ENCODE measurements around the gene RBMS1. TPM values are rescaled to one million over a fixed set of nuclear protein-coding genes. Genes with fewer than 3 reads are reported as not detected.
A peak's percentile ranks its signal among the peaks of the same experiment; 100 is the strongest.
"Not testable (repeated sequence)": the region's sequence is repeated elsewhere in the genome, so short reads cannot be mapped to it uniquely, and the experiment has no call there.

RBMS1 gene
- total and polyA plus RNA-seq, 5 donors, result 41.7 to 73.5 (median 62.7) TPM

DNA sequence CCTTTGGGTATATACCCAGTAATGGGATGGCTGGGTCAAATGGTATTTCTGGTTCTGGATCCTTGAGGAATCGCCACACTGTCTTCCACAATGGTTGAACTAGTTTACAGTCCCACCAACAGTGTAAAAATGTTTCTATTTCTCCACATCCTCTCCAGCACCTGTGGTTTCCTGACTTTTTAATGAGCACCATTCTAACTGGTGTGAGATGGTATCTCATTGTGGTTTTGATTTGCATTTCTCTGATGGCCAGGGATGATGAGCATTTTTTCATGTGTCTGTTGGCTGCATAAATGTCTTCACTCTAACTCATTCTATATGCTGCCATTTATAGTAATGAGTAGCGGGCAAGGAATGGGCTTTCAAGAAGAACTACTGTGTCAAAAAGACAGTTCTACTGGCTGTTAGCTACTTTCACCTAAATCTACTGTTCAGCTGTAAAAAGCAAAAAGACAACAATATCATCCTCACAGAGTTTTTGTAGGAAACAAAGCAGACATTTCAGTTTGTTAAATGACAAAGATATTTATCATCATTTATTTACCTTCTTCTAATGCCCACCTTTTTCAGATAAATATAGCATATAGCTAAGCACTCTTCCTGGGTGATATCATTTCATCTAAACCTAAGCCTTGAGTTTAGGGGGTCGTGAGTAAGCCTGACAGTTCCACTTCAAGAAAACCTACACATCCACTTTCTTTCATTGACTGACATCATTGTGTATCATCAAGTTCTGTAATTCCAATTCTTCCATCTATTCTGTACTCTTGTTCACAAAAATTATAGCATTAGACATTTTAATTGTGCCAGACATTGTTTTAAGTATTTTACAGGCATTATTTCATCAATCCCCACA lies 71.7 kb downstream of the RBMS1 start:
- not testable (repeated sequence) for ATAC-seq

DNA sequence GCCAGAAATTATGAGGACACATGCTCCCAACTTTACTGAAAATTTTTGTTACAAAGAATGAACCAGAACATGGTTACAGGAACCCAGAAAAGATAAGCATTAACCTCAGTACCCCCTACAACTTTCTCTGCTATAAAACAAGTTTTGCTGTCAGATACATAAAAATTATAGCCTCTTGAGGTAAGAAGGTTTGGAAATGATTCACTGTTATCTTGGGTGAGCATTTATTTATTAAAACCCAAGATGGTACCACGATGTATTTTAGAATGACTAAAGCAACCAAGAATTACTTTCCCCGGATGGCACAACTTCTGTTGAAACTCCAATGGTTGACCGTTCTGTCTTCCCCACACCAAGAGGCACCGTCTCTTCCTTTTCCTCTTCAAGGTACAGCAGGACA lies 72.9 kb downstream of the RBMS1 start:
- no peak overlapping the region for H3K4me3 ChIP-seq (ENCODE audit: low read length)
- 95% methylated on average over 4 of the region's 4 CpGs for WGBS
- no peak for DNase-seq
- H3K27ac ChIP-seq (ENCODE audit: low read length), result peak overlapping the region; percentile 75
- H3K4me1 ChIP-seq (ENCODE audit: control insufficient read depth, insufficient read depth, low read length), result peaks cover 9% of the 10 kb centered on the region
- no peaks in the 10 kb centered on the region for H3K9me3 ChIP-seq (ENCODE audit: control insufficient read depth, low read length)
- intact Hi-C loops (cut with DNase I), result no loop called here
- ATAC-seq, result no peak
- H3K27me3 ChIP-seq (ENCODE audit: control insufficient read depth, insufficient read depth), result no peaks in the 10 kb centered on the region

More for the DNA sequence above, 71.7 kb downstream of the RBMS1 start:
- H3K4me3 ChIP-seq (ENCODE audit: low read length); H3K27ac ChIP-seq (ENCODE audit: low read length); H3K4me1 ChIP-seq (ENCODE audit: control insufficient read depth, insufficient read depth, low read length); H3K27me3 ChIP-seq (ENCODE audit: control insufficient read depth, insufficient read depth); intact Hi-C loops (cut with DNase I); H3K9me3 ChIP-seq (ENCODE audit: control insufficient read depth, low read length); DNase-seq: not testable (repeated sequence)
- WGBS, result 93% methylated on average over 3 of the region's 3 CpGs

DNA sequence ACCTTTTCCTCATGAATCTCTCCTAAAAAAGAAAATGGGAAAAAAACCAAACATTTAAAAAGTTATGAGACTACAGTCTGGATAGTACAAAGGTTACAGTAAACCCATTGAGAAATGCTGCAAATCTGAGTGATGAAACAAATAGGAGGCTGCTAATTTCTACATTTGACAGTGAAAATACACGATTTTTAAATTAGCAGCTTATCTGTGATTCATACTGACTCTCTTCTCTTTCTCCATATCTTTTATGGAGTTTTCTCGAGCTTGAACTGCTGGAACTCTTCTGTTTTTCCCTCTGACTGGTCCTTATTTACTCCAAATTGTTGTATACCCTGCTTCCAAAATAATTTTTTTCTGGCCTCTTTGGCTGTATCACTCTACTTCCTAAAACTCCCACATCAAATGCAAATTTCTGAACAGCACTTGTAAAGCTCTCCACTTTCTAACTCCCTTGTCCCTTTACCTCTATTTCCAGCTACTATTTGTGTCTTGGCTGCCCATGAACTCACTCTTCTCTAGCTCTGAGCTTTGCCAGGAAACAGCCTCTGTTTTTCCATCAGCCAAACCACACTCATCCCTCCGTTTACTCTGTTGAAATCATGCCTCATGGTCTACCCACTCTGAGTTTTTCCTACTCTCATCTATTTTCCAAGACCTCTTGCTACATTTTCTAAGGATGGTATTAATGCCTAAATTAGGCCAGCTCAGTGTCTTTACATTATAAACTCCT lies 73.7 kb downstream of the RBMS1 start:
- ATAC-seq (peak; percentile 78 to 80), DNase-seq (no peak)
- intact Hi-C loops (cut with DNase I), result loop anchor here in 2 of 4 donors (10.0 kb wide), 2 partner anchors 75 to 555 kb away; partner anchors contain the start of gene RBMS1 (in 1 of the 2)
- H3K9me3 ChIP-seq (ENCODE audit: control insufficient read depth, low read length), result no peaks in the 10 kb centered on the region
- peak overlapping the region; percentile 27 for H3K27ac ChIP-seq (ENCODE audit: low read length)
- H3K4me3 ChIP-seq (ENCODE audit: low read length), result no peak overlapping the region
- H3K4me1 ChIP-seq (ENCODE audit: control insufficient read depth, insufficient read depth, low read length), result peaks cover 7% of the 10 kb centered on the region
- no peaks in the 10 kb centered on the region for H3K27me3 ChIP-seq (ENCODE audit: control insufficient read depth, insufficient read depth)
- WGBS, result 34% methylated on average over 3 of the region's 3 CpGs

DNA sequence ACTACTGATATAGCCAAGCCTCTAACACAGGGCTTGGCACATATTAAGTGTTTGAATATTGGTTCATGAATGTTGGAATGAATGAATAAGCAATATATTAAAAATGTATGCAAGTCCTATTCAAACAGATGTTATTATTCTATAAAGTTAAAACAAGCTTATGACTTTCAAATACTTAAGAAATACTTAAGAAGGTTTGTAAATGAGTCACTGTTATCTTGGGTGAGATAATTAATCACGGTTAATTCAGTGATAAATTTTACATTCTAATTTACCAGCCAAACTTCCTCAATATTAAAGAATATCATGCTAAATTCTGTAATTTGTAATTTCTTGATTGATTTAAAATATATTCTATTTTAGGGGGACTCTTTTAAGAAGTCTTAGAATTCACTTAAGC lies 74.8 kb downstream of the RBMS1 start:
- DNase-seq (no peak), ATAC-seq (no peak)
- Histone ChIP-seq H3K27ac (ENCODE audit: low read length) (no peak overlapping the region), H3K9me3 (ENCODE audit: control insufficient read depth, low read length) (no peaks in the 10 kb centered on the region), H3K4me1 (ENCODE audit: control insufficient read depth, insufficient read depth, low read length) (peaks cover 7% of the 10 kb centered on the region), H3K4me3 (ENCODE audit: low read length) (no peak overlapping the region), H3K27me3 (ENCODE audit: control insufficient read depth, insufficient read depth) (no peaks in the 10 kb centered on the region)
- 41% methylated on average over 1 of the region's 1 CpG for WGBS
- intact Hi-C loops (cut with DNase I), result loop anchor here in 2 of 4 donors (10.0 kb wide), 2 partner anchors 76 to 556 kb away; partner anchors contain the start of gene RBMS1 (in 1 of the 2)

DNA sequence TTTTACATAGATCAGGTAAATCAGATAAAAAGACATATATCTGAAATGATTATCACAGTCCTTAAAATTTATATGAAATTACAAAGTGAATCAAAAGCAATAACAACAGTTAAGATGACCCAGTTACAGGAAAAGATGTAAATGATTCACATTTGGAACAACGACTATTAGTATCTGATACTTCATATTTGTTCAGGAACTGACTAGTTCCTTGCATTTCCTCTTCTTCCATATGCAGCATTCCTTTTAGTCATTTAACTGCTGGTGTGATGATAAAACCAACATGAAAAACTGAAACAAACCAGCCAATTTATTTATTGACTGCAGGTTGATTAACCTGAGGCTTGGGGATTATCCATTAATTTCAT lies 75.2 kb downstream of the RBMS1 start:
- Histone ChIP-seq H3K4me1 (ENCODE audit: control insufficient read depth, insufficient read depth, low read length) (peaks cover 5% of the 10 kb centered on the region), H3K27me3 (ENCODE audit: control insufficient read depth, insufficient read depth) (no peaks in the 10 kb centered on the region), H3K4me3 (ENCODE audit: low read length) (no peak overlapping the region), H3K27ac (ENCODE audit: low read length) (no peak overlapping the region), H3K9me3 (ENCODE audit: control insufficient read depth, low read length) (no peaks in the 10 kb centered on the region)
- DNase-seq (no peak), ATAC-seq (no peak)
- 37% methylated on average over 1 of the region's 1 CpG for WGBS
- intact Hi-C loops (cut with DNase I), result loop anchor here in 2 of 4 donors (10.0 kb wide), 2 partner anchors 76 to 556 kb away; partner anchors contain the start of gene RBMS1 (in 1 of the 2)

DNA sequence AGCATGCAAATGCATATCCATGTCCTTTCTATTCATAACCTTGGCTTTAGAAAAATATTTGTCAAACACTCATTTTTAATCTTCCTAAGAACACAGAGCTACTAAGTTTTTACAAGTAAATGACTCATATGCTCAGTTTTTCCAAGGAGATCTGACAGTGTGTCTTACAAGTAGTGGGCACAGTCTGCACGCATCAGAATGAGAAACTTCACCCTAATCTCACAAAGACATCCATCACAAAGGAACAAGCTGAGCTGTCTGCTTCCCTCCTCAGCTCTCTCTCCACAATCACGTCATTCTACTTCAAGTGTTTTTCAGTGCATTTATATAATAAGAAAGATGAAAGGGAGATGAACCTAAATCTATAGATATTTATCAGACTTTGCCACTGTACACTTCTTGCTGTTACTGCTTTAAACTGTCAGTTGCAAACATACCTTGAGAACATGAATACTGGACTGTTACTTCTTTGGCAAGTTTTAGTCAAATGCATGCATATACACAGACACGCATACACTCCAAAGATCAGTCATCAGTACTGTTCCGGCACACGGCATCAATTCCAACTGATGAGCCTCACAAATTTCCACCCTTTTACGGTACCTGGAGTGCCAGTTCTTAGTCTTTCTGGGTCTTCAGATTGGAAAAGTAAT lies 75.7 kb downstream of the RBMS1 start:
- no peaks in the 10 kb centered on the region for H3K9me3 ChIP-seq (ENCODE audit: control insufficient read depth, low read length)
- ATAC-seq (peak; percentile 53 to 64), DNase-seq (no peak)
- H3K4me3 ChIP-seq (ENCODE audit: low read length), result no peak overlapping the region
- peaks cover 3% of the 10 kb centered on the region for H3K4me1 ChIP-seq (ENCODE audit: control insufficient read depth, insufficient read depth, low read length)
- intact Hi-C loops (cut with DNase I), result loop anchor here in 2 of 4 donors (10.0 kb wide), 2 partner anchors 77 to 557 kb away; partner anchors contain the start of gene RBMS1 (in 1 of the 2)
- H3K27ac ChIP-seq (ENCODE audit: low read length), result no peak overlapping the region
- 63% methylated on average over 6 of the region's 6 CpGs for WGBS
- H3K27me3 ChIP-seq (ENCODE audit: control insufficient read depth, insufficient read depth), result no peaks in the 10 kb centered on the region

DNA sequence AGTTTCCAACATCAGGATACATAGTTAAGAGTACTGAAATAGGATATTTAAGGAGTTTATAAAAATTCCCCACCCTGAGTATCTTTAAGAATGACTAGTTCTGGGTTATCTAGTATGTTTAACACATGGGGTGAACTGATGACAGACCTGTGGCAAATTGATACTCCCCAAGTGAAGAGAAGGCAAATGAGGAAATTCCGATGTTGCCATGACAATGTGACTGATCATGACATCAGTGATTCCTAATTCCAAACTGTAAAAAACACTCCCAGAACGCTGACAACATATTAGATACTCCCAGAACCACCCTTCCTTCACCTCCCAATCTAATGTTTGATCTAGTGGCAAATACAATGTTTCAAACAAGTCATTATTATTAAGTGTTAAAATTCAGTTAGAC lies 77.6 kb downstream of the RBMS1 start:
- WGBS, result 64% methylated on average over 2 of the region's 2 CpGs

DNA sequence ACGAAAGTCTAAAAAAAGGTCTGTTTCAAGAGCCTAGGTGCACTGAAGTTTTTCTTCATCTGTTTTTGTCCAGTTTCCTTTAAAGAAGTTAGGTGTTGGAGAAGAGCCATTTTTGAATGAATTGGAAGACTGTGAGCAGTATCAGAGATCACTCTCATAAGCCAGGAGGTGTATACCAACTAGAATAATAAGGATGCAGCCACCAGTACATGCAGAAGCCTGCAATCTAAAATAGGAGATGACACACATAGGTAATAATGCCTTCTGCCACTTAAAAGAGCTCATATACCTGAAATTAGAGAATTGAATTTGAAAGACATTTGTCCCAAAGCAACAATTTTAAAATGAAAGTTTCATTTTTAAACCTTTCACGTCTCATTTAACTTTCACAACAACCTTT lies 81.7 kb downstream of the RBMS1 start:
- Histone ChIP-seq H3K27ac (ENCODE audit: low read length) (no peak overlapping the region), H3K4me1 (ENCODE audit: control insufficient read depth, insufficient read depth, low read length) (peaks cover 8% of the 10 kb centered on the region), H3K9me3 (ENCODE audit: control insufficient read depth, low read length) (no peaks in the 10 kb centered on the region), H3K4me3 (ENCODE audit: low read length) (no peak overlapping the region), H3K27me3 (ENCODE audit: control insufficient read depth, insufficient read depth) (no peaks in the 10 kb centered on the region)
- intact Hi-C loops (cut with DNase I), result loop anchor here in 2 of 4 donors (10.0 kb wide), 2 partner anchors 83 to 563 kb away; partner anchors contain the start of gene RBMS1 (in 1 of the 2)
- 78% methylated on average over 2 of the region's 2 CpGs for WGBS
- no peak for ATAC-seq
- DNase-seq, result no peak

More for the DNA sequence above, 77.6 kb downstream of the RBMS1 start:
- DNase-seq (no peak), ATAC-seq (no peak)
- no peak overlapping the region for H3K27ac ChIP-seq (ENCODE audit: low read length)
- intact Hi-C loops (cut with DNase I), result loop anchor here in 2 of 4 donors (10.0 kb wide), 2 partner anchors 79 to 559 kb away; partner anchors contain the start of gene RBMS1 (in 1 of the 2)
- H3K4me1 ChIP-seq (ENCODE audit: control insufficient read depth, insufficient read depth, low read length), result peaks cover 7% of the 10 kb centered on the region
- H3K9me3 ChIP-seq (ENCODE audit: control insufficient read depth, low read length), result no peaks in the 10 kb centered on the region
- no peak overlapping the region for H3K4me3 ChIP-seq (ENCODE audit: low read length)
- H3K27me3 ChIP-seq (ENCODE audit: control insufficient read depth, insufficient read depth), result no peaks in the 10 kb centered on the region

DNA sequence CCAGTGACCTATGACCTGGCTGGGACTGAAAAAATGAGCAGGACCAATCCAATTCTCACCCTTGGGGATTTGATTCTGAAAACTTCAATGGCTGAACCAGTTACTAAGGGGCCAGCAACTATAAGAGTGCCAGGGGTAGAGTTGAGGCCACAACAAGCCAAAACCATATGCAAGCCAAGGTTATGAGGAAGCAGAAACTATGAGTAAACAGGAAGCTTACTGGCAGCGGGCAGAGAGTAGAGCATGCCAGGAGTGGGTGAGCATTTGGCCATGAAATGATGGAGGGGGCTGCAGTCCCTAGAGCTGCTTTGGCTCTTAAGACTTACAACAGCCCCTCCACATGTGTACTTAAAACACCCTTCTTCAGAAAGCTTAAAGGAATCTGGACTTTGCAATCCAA lies 82.4 kb downstream of the RBMS1 start:
- ATAC-seq (peak in 1 of 2 donors; percentile 22), DNase-seq (peak in 1 of 3 donors; percentile 24)
- H3K9me3 ChIP-seq (ENCODE audit: control insufficient read depth, low read length), result no peaks in the 10 kb centered on the region
- 10% methylated on average over 1 of the region's 1 CpG for WGBS
- no peak overlapping the region for H3K4me3 ChIP-seq (ENCODE audit: low read length)
- H3K27me3 ChIP-seq (ENCODE audit: control insufficient read depth, insufficient read depth), result no peaks in the 10 kb centered on the region
- H3K4me1 ChIP-seq (ENCODE audit: control insufficient read depth, insufficient read depth, low read length), result peaks cover 8% of the 10 kb centered on the region
- intact Hi-C loops (cut with DNase I), result loop anchor here in 2 of 4 donors (10.0 kb wide), 2 partner anchors 84 to 564 kb away; partner anchors contain the start of gene RBMS1 (in 1 of the 2)
- H3K27ac ChIP-seq (ENCODE audit: low read length), result peak overlapping the region; percentile 60

DNA sequence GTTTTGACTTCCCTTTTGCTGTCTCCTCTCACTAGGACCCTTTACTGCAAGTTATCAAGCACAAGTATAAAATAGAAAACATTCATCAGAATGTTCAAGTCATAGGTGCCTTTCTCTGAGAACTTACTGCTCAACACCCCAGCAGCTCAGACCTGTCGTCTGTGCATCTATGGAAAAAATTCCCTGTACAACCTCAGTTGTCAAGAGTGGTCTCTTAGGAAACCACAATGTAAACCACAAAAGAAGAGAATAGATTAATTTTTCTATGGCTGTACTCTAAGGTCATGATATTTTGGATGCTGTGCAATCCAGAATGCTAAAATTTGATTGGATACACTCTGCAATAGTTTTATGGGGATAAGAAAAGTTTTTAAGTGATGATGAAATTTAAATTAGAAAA lies 84.1 kb downstream of the RBMS1 start:
- no peak overlapping the region for H3K4me3 ChIP-seq (ENCODE audit: low read length)
- H3K9me3 ChIP-seq (ENCODE audit: control insufficient read depth, low read length), result no peaks in the 10 kb centered on the region
- no peaks in the 10 kb centered on the region for H3K27me3 ChIP-seq (ENCODE audit: control insufficient read depth, insufficient read depth)
- DNase-seq (no peak), ATAC-seq (no peak)
- intact Hi-C loops (cut with DNase I), result loop anchor here in 1 of 4 donors (10.0 kb wide), 2 partner anchors 85 kb away; partner anchors contain the start of gene RBMS1
- WGBS, result 68% methylated on average over 1 of the region's 1 CpG
- H3K4me1 ChIP-seq (ENCODE audit: control insufficient read depth, insufficient read depth, low read length), result peaks cover 12% of the 10 kb centered on the region
- no peak overlapping the region for H3K27ac ChIP-seq (ENCODE audit: low read length)

Data from right cardiac atrium (tissue), 5 donors.